ENCODE results near the gene SLC16A4. TPM values are rescaled to one million over a fixed set of nuclear protein-coding genes. Genes with fewer than 3 reads are reported as not detected.

SLC16A4 gene
- polyA plus RNA-seq, 1 of the 3 experiments (the other 2 are of a cell fraction): 3.0 TPM

- TF ChIP-seq YY1 (IDR thresholded peaks at IDR 0.05; ENCODE audit: low read depth) (no peak), PBX3 (IDR thresholded peaks at IDR 0.05) (no peak)
These were observed 42.1 kb downstream of the SLC16A4 start (continued) for GRCh38 chr1:110348771-110349170.

- H3K36me3 ChIP-seq (replicated peaks in 1 of 2; ENCODE audit: control insufficient read depth in 1 of 2, insufficient read depth in 2 of 2, low read length in 1 of 2): peaks cover 42 to 69% of the 10 kb centered on the region in 2 experiments
- H3K4me1 ChIP-seq (ENCODE audit: control insufficient read depth in 1 of 2, insufficient read depth in 2 of 2, low read depth in 1 of 2, low read length in 1 of 2): peaks cover 18 to 33% of the 10 kb centered on the region in 2 experiments; a peak in 3 of 4 replicates
- no peak overlapping the region for H3K4me3 ChIP-seq (ENCODE audit: low read depth in 2 of 2, low read length in 1 of 2)
- H3F3A ChIP-seq (replicated peaks; ENCODE audit: insufficient read depth): peaks cover 5% of the 10 kb centered on the region
- peak overlapping the region; percentile 41 for H3K4me2 ChIP-seq
- TF ChIP-seq FOXJ3 (CRISPR knock-in tag; IDR thresholded peaks at IDR 0.05): no peak
- TF ChIP-seq ELF1 (IDR thresholded peaks at IDR 0.05): no peak
- TF ChIP-seq ZBTB33 (IDR thresholded peaks at IDR 0.05; ENCODE audit: borderline replicate concordance, low read depth): no peak
- TF ChIP-seq, protein P1, sequence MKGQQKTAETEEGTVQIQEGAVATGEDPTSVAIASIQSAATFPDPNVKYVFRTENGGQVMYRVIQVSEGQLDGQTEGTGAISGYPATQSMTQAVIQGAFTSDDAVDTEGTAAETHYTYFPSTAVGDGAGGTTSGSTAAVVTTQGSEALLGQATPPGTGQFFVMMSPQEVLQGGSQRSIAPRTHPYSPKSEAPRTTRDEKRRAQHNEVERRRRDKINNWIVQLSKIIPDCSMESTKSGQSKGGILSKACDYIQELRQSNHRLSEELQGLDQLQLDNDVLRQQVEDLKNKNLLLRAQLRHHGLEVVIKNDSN (IDR thresholded peaks at IDR 0.05; ENCODE audit: borderline replicate concordance, low read depth): no peak
- no peak for TF ChIP-seq NFIC (IDR thresholded peaks at IDR 0.05; ENCODE audit: borderline replicate concordance)
- TF ChIP-seq CHD2 (IDR thresholded peaks at IDR 0.05; ENCODE audit: low read length, partially characterized antibody): no peak
- H3K27ac ChIP-seq (ENCODE audit: low read depth in 2 of 2, low read length in 1 of 2): peak overlapping the region in 1 of 2 experiments; percentile 41; a peak in 2 of 4 replicates
- no peaks in the 10 kb centered on the region for H3K9me2 ChIP-seq
- H3K9ac ChIP-seq: no peak overlapping the region; the same call in 1 of the 2 replicates
- WGBS (ENCODE audit: low lambda C conversion rate): 27% methylated on average over 2 of the region's 2 CpGs
- no peak for DNase-seq
- CTCF ChIA-PET: interaction anchor here (1.4 to 4.1 kb wide), 5 partner anchors 9 to 151 kb away, joined by 3 to 20 read pairs (median 5); partner anchors contain the start of gene RBM15
- H4K20me1 ChIP-seq (ENCODE audit: insufficient read depth): peaks cover 65% of the 10 kb centered on the region
- no peaks in the 10 kb centered on the region for H3K9me3 ChIP-seq
- no peaks in the 10 kb centered on the region for H3K27me3 ChIP-seq (ENCODE audit: insufficient read depth)
- POLR2A ChIA-PET: interaction anchor here (0.8 kb wide), 1 partner anchor 9 kb away, joined by 3 read pairs; the partner anchor contains the start of gene RBM15
- H2AFZ ChIP-seq (ENCODE audit: low read depth): no peak overlapping the region
- H3K79me2 ChIP-seq (ENCODE audit: insufficient read depth): peaks cover 100% of the 10 kb centered on the region
These were observed 42.8 kb downstream of the SLC16A4 start for GRCh38 chr1:110348050-110348449.

DNA sequence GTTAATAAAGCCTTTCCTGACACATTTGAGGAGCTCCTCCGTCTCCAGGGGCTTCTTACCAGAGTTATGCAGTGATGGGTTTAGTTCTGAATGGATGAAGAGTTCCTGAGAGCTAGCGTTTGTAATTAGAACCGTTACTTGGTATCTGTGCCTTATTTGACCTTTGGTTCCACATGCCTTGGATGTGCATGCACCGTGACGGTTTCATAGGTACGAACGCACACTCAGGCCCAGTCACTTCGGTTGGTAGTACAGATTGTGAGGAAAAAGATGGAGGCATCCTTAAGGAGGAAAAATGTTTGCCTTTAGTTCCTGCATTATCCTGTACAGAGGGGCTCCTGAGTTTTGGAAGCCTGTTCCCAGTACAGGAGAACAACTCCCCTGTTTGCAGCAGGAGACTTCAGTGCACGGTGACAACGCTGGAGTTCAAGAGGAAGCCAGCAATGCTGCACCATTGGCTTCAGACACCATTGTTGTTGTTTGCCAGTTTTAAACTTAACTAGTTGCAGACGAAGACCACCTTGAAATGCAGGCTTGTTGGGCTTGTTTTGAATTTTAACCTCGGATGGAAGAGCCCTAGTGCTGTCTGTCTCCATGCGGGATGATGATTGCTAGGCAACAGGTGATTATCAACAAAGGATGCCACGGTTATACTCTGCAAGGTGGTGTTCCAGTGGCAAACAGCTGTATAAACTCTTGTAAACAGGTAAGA, 43.5 kb downstream of the SLC16A4 start:
- Histone ChIP-seq H3K9me2 (no peaks in the 10 kb centered on the region), H4K20me1 (ENCODE audit: insufficient read depth) (peaks cover 72% of the 10 kb centered on the region), H3K27me3 (ENCODE audit: insufficient read depth) (no peaks in the 10 kb centered on the region), H3K4me2 (no peak overlapping the region; the same call in 1 of the 2 replicates), H3K79me2 (ENCODE audit: insufficient read depth) (peaks cover 100% of the 10 kb centered on the region), H3K4me1 (ENCODE audit: control insufficient read depth in 1 of 2, insufficient read depth in 2 of 2, low read depth in 1 of 2, low read length in 1 of 2) (peaks cover 22 to 40% of the 10 kb centered on the region in 2 experiments; a peak in 3 of 4 replicates), H3F3A (replicated peaks; ENCODE audit: insufficient read depth) (peaks cover 10% of the 10 kb centered on the region), H3K27ac (ENCODE audit: low read depth in 2 of 2, low read length in 1 of 2) (no peak overlapping the region), H2AFZ (ENCODE audit: low read depth) (no peak overlapping the region), H3K9ac (no peak overlapping the region), H3K9me3 (no peaks in the 10 kb centered on the region), H3K36me3 (replicated peaks in 1 of 2; ENCODE audit: control insufficient read depth in 1 of 2, insufficient read depth in 2 of 2, low read length in 1 of 2) (peaks cover 49 to 76% of the 10 kb centered on the region in 2 experiments), H3K4me3 (ENCODE audit: low read depth in 2 of 2, low read length in 1 of 2) (no peak overlapping the region)
- POLR2A ChIA-PET: no interaction called here
- WGBS (ENCODE audit: low lambda C conversion rate): 82% methylated on average over 14 of the region's 14 CpGs
- TF ChIP-seq SIN3A (IDR thresholded peaks at IDR 0.05; ENCODE audit: borderline replicate concordance, low read depth, low read length): no peak
- no peak for TF ChIP-seq JUND (IDR thresholded peaks at IDR 0.05)
- no peak for TF ChIP-seq GATA2 (CRISPR knock-in tag; IDR thresholded peaks at IDR 0.05)
- TF ChIP-seq NRF1 (IDR thresholded peaks at IDR 0.05; ENCODE audit: low read depth, low read length): no peak
- TF ChIP-seq EZH2phosphoT487 (IDR thresholded peaks at IDR 0.05; ENCODE audit: borderline replicate concordance, low read depth): no peak
- TF ChIP-seq TEAD4 (IDR thresholded peaks at IDR 0.05; ENCODE audit: borderline replicate concordance, insufficient read depth): no peak
- CTCF ChIA-PET: interaction anchor here (0.8 to 4.1 kb wide), 6 partner anchors 9 to 150 kb away, joined by 3 to 20 read pairs (median 4); partner anchors contain the start of gene RBM15
- DNase-seq: no peak

Measured in SK-N-SH (cell line).